ENCODE results near the gene ERC1.

The ERC1 gene

GRCh38 chr12:946212-946611 lies 44.8 kb upstream of the ERC1 start:
- H3K4me3 ChIP-seq (replicated peaks; ENCODE audit: insufficient read depth, low read length), result no peak overlapping the region
- peak overlapping the region; percentile 23 for H3K27ac ChIP-seq (replicated peaks)
- no peak for TF ChIP-seq REST (IDR thresholded peaks at IDR 0.05; ENCODE audit: insufficient replicate concordance, low read depth)
- TF ChIP-seq SPI1 (IDR thresholded peaks at IDR 0.05; ENCODE audit: borderline replicate concordance, low read depth), result no peak
- no peak for TF ChIP-seq CTCF (IDR thresholded peaks at IDR 0.05; ENCODE audit: insufficient read depth, low read length)
- no peak for TF ChIP-seq GABPA (IDR thresholded peaks at IDR 0.05; ENCODE audit: low read depth)
- TF ChIP-seq POLR2AphosphoS5 (IDR thresholded peaks at IDR 0.05; ENCODE audit: low read depth), result no peak
- peak in 1 of 2 experiments; percentile 22 for DNase-seq (ENCODE audit: low read depth in 1 of 2, low spot score in 1 of 2)
- H3K27me3 ChIP-seq (ENCODE audit: insufficient read depth, poor library complexity, severe bottlenecking), result no peaks in the 10 kb centered on the region

- H3K27ac ChIP-seq (replicated peaks), result peak overlapping the region; percentile 23
- no peak overlapping the region for H3K4me3 ChIP-seq (replicated peaks; ENCODE audit: insufficient read depth, low read length)
Observed at GRCh38 chr12:946631-947030, 44.4 kb upstream of the ERC1 start.

DNA sequence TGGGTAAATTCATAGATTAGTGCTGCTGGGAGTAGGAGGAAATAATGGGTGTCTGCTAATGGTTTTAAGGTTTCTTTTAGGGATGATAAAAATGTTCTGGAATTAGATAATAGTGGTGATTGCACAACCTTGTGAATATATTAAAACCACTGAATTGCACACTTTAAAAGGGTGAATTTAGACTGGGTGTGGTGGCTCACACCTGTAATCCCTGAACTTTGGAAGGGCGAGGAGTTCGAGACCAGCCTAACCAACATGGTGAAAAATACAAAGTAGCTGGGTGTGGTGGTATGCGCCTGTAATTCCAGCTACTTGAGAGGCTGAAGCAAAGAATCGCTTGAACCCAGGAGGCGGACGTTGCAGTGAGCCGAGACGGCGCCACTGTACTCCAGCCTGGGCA lies 42.8 kb upstream of the ERC1 start:
- no peak for DNase-seq (ENCODE audit: low read depth in 1 of 2, low spot score in 1 of 2)
- no peaks in the 10 kb centered on the region for H3K27me3 ChIP-seq (ENCODE audit: insufficient read depth, poor library complexity, severe bottlenecking)
- TF ChIP-seq CTCF (IDR thresholded peaks at IDR 0.05; ENCODE audit: insufficient read depth, low read length), result no peak
- TF ChIP-seq REST (IDR thresholded peaks at IDR 0.05; ENCODE audit: insufficient replicate concordance, low read depth), result no peak
- TF ChIP-seq SPI1 (IDR thresholded peaks at IDR 0.05; ENCODE audit: borderline replicate concordance, low read depth), result no peak
- no peak for TF ChIP-seq POLR2AphosphoS5 (IDR thresholded peaks at IDR 0.05; ENCODE audit: low read depth)
- no peak for TF ChIP-seq GABPA (IDR thresholded peaks at IDR 0.05; ENCODE audit: low read depth)
- H3K27ac ChIP-seq (replicated peaks), result peak overlapping the region; percentile 91
- H3K4me3 ChIP-seq (replicated peaks; ENCODE audit: insufficient read depth, low read length), result peak overlapping the region; percentile 97

More at GRCh38 chr12:946631-947030, 44.4 kb upstream of the ERC1 start:
- TF ChIP-seq POLR2AphosphoS5 (IDR thresholded peaks at IDR 0.05; ENCODE audit: low read depth) (no peak), SPI1 (IDR thresholded peaks at IDR 0.05; ENCODE audit: borderline replicate concordance, low read depth) (no peak), CTCF (IDR thresholded peaks at IDR 0.05; ENCODE audit: insufficient read depth, low read length) (no peak), REST (IDR thresholded peaks at IDR 0.05; ENCODE audit: insufficient replicate concordance, low read depth) (no peak), GABPA (IDR thresholded peaks at IDR 0.05; ENCODE audit: low read depth) (no peak)
- no peaks in the 10 kb centered on the region for H3K27me3 ChIP-seq (ENCODE audit: insufficient read depth, poor library complexity, severe bottlenecking)
- no peak for DNase-seq (ENCODE audit: low read depth in 1 of 2, low spot score in 1 of 2)
